ENCODE data around the gene ADAMTS2.

DNA sequence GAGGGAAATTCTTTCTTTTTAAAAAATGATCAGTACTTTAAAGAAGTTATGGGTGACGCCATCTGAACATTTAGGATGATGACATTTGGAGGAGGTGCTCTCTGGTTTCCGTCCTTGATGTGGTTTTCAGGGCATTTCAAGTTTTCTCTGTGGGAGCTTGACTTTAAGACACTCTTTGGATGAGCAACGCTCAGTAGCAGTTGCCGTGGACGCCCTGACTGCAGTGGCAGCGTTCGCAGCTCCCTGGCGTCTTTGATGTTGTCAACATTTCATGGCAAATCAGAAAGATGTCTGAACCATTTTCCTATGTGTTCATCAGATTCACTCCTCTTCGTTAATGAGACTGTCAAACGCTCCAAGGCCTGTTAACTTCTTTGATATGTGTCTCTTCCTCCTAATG lies 199.0 kb downstream of the ADAMTS2 start:
- TF ChIP-seq, protein P1, sequence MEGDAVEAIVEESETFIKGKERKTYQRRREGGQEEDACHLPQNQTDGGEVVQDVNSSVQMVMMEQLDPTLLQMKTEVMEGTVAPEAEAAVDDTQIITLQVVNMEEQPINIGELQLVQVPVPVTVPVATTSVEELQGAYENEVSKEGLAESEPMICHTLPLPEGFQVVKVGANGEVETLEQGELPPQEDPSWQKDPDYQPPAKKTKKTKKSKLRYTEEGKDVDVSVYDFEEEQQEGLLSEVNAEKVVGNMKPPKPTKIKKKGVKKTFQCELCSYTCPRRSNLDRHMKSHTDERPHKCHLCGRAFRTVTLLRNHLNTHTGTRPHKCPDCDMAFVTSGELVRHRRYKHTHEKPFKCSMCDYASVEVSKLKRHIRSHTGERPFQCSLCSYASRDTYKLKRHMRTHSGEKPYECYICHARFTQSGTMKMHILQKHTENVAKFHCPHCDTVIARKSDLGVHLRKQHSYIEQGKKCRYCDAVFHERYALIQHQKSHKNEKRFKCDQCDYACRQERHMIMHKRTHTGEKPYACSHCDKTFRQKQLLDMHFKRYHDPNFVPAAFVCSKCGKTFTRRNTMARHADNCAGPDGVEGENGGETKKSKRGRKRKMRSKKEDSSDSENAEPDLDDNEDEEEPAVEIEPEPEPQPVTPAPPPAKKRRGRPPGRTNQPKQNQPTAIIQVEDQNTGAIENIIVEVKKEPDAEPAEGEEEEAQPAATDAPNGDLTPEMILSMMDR (IDR thresholded peaks at IDR 0.05; ENCODE audit: insufficient read depth, low read length, poor library complexity, severe bottlenecking) = no peak
- no peak for TF ChIP-seq EZH2phosphoT487 (conservative IDR thresholded peaks at IDR 0.05; ENCODE audit: low read length)
